ENCODE results near the gene CDC5L.

The CDC5L gene

GRCh38 chr6:44409207-44409794 is 21.8 kb downstream of the CDC5L start:
- peaks cover 35% of the 10 kb centered on the region for H3K36me3 ChIP-seq (ENCODE audit: control insufficient read depth, insufficient read depth, low read length)
- H3K27me3 ChIP-seq (ENCODE audit: control insufficient read depth, insufficient read depth, low read length, poor library complexity, severe bottlenecking) = no peaks in the 10 kb centered on the region
- no peak overlapping the region for H3K27ac ChIP-seq (ENCODE audit: insufficient read depth, low read depth, low read length, poor library complexity, severe bottlenecking)
- WGBS, 2 experiments = 77 to 80% methylated on average over 5 to 6 of the region's 7 CpGs
- H3K9me3 ChIP-seq (ENCODE audit: control insufficient read depth, low read length) = no peaks in the 10 kb centered on the region
- no peaks in the 10 kb centered on the region for H3K4me1 ChIP-seq (ENCODE audit: control insufficient read depth, insufficient read depth, low read length)
- no peak overlapping the region for H3K4me3 ChIP-seq (ENCODE audit: insufficient read depth, low read depth, low read length)

GRCh38 chr6:44410363-44410762 is 22.9 kb downstream of the CDC5L start:
- Histone ChIP-seq H3K9me3 (ENCODE audit: control insufficient read depth, low read length) (no peaks in the 10 kb centered on the region), H3K4me3 (ENCODE audit: insufficient read depth, low read depth, low read length) (no peak overlapping the region), H3K27ac (ENCODE audit: insufficient read depth, low read depth, low read length, poor library complexity, severe bottlenecking) (no peak overlapping the region), H3K4me1 (ENCODE audit: control insufficient read depth, insufficient read depth, low read length) (no peaks in the 10 kb centered on the region), H3K36me3 (ENCODE audit: control insufficient read depth, insufficient read depth, low read length) (peaks cover 28% of the 10 kb centered on the region), H3K27me3 (ENCODE audit: control insufficient read depth, insufficient read depth, low read length, poor library complexity, severe bottlenecking) (no peaks in the 10 kb centered on the region)
- WGBS, 2 experiments = 100% methylated on average over 1 of the region's 1 CpG; no CpG with 5 or more reads in 1 of the 2 experiments

GRCh38 chr6:44411141-44411540 is 23.6 kb downstream of the CDC5L start:
- Histone ChIP-seq H3K27me3 (ENCODE audit: control insufficient read depth, insufficient read depth, low read length, poor library complexity, severe bottlenecking) (no peaks in the 10 kb centered on the region), H3K27ac (ENCODE audit: insufficient read depth, low read depth, low read length, poor library complexity, severe bottlenecking) (no peak overlapping the region), H3K36me3 (ENCODE audit: control insufficient read depth, insufficient read depth, low read length) (peaks cover 29% of the 10 kb centered on the region), H3K4me3 (ENCODE audit: insufficient read depth, low read depth, low read length) (no peak overlapping the region), H3K9me3 (ENCODE audit: control insufficient read depth, low read length) (no peaks in the 10 kb centered on the region), H3K4me1 (ENCODE audit: control insufficient read depth, insufficient read depth, low read length) (no peaks in the 10 kb centered on the region)
- 97 to 100% methylated on average over 1 of the region's 1 CpG for WGBS, 2 experiments

GRCh38 chr6:44415449-44415848 is 27.9 kb downstream of the CDC5L start:
- Histone ChIP-seq H3K4me3 (ENCODE audit: insufficient read depth, low read depth, low read length) (no peak overlapping the region), H3K27me3 (ENCODE audit: control insufficient read depth, insufficient read depth, low read length, poor library complexity, severe bottlenecking) (no peaks in the 10 kb centered on the region), H3K9me3 (ENCODE audit: control insufficient read depth, low read length) (no peaks in the 10 kb centered on the region), H3K27ac (ENCODE audit: insufficient read depth, low read depth, low read length, poor library complexity, severe bottlenecking) (no peak overlapping the region), H3K4me1 (ENCODE audit: control insufficient read depth, insufficient read depth, low read length) (no peaks in the 10 kb centered on the region), H3K36me3 (ENCODE audit: control insufficient read depth, insufficient read depth, low read length) (peaks cover 29% of the 10 kb centered on the region)
- WGBS, 2 experiments = 90 to 93% methylated on average over 2 of the region's 2 CpGs

GRCh38 chr6:44415873-44416502 is 28.5 kb downstream of the CDC5L start:
- H3K4me3 ChIP-seq (ENCODE audit: insufficient read depth, low read depth, low read length) = no peak overlapping the region
- WGBS, 2 experiments = 91 to 100% methylated on average over 1 of the region's 1 CpG
- no peaks in the 10 kb centered on the region for H3K4me1 ChIP-seq (ENCODE audit: control insufficient read depth, insufficient read depth, low read length)
- H3K36me3 ChIP-seq (ENCODE audit: control insufficient read depth, insufficient read depth, low read length) = peaks cover 30% of the 10 kb centered on the region
- no peaks in the 10 kb centered on the region for H3K27me3 ChIP-seq (ENCODE audit: control insufficient read depth, insufficient read depth, low read length, poor library complexity, severe bottlenecking)
- H3K27ac ChIP-seq (ENCODE audit: insufficient read depth, low read depth, low read length, poor library complexity, severe bottlenecking) = no peak overlapping the region
- no peaks in the 10 kb centered on the region for H3K9me3 ChIP-seq (ENCODE audit: control insufficient read depth, low read length)

- Histone ChIP-seq H3K27me3 (ENCODE audit: control insufficient read depth, insufficient read depth, low read length, poor library complexity, severe bottlenecking) (no peaks in the 10 kb centered on the region), H3K36me3 (ENCODE audit: control insufficient read depth, insufficient read depth, low read length) (peaks cover 32% of the 10 kb centered on the region), H3K27ac (ENCODE audit: insufficient read depth, low read depth, low read length, poor library complexity, severe bottlenecking) (no peak overlapping the region), H3K9me3 (ENCODE audit: control insufficient read depth, low read length) (no peaks in the 10 kb centered on the region), H3K4me3 (ENCODE audit: insufficient read depth, low read depth, low read length) (no peak overlapping the region), H3K4me1 (ENCODE audit: control insufficient read depth, insufficient read depth, low read length) (no peaks in the 10 kb centered on the region)
- 94 to 97% methylated on average over 5 of the region's 5 CpGs for WGBS, 2 experiments
These were observed 35.0 kb downstream of the CDC5L start for GRCh38 chr6:44422531-44422930.

GRCh38 chr6:44423306-44423705 is 35.8 kb downstream of the CDC5L start:
- H3K9me3 ChIP-seq (ENCODE audit: control insufficient read depth, low read length) = no peaks in the 10 kb centered on the region
- no peak overlapping the region for H3K27ac ChIP-seq (ENCODE audit: insufficient read depth, low read depth, low read length, poor library complexity, severe bottlenecking)
- H3K4me1 ChIP-seq (ENCODE audit: control insufficient read depth, insufficient read depth, low read length) = no peaks in the 10 kb centered on the region
- H3K27me3 ChIP-seq (ENCODE audit: control insufficient read depth, insufficient read depth, low read length, poor library complexity, severe bottlenecking) = no peaks in the 10 kb centered on the region
- H3K4me3 ChIP-seq (ENCODE audit: insufficient read depth, low read depth, low read length) = no peak overlapping the region
- peaks cover 29% of the 10 kb centered on the region for H3K36me3 ChIP-seq (ENCODE audit: control insufficient read depth, insufficient read depth, low read length)

GRCh38 chr6:44425951-44426350 is 38.4 kb downstream of the CDC5L start:
- 90 to 98% methylated on average over 5 of the region's 6 CpGs for WGBS, 2 experiments
- Histone ChIP-seq H3K9me3 (ENCODE audit: control insufficient read depth, low read length) (no peaks in the 10 kb centered on the region), H3K4me3 (ENCODE audit: insufficient read depth, low read depth, low read length) (no peak overlapping the region), H3K4me1 (ENCODE audit: control insufficient read depth, insufficient read depth, low read length) (no peaks in the 10 kb centered on the region), H3K27ac (ENCODE audit: insufficient read depth, low read depth, low read length, poor library complexity, severe bottlenecking) (no peak overlapping the region), H3K36me3 (ENCODE audit: control insufficient read depth, insufficient read depth, low read length) (peaks cover 25% of the 10 kb centered on the region), H3K27me3 (ENCODE audit: control insufficient read depth, insufficient read depth, low read length, poor library complexity, severe bottlenecking) (no peaks in the 10 kb centered on the region)

- H3K27ac ChIP-seq (ENCODE audit: insufficient read depth, low read depth, low read length, poor library complexity, severe bottlenecking) = no peak overlapping the region
- WGBS, 2 experiments = 93 to 97% methylated on average over 3 of the region's 3 CpGs
- H3K4me3 ChIP-seq (ENCODE audit: insufficient read depth, low read depth, low read length) = no peak overlapping the region
- peaks cover 22% of the 10 kb centered on the region for H3K36me3 ChIP-seq (ENCODE audit: control insufficient read depth, insufficient read depth, low read length)
- H3K27me3 ChIP-seq (ENCODE audit: control insufficient read depth, insufficient read depth, low read length, poor library complexity, severe bottlenecking) = no peaks in the 10 kb centered on the region
- H3K4me1 ChIP-seq (ENCODE audit: control insufficient read depth, insufficient read depth, low read length) = no peaks in the 10 kb centered on the region
- H3K9me3 ChIP-seq (ENCODE audit: control insufficient read depth, low read length) = no peaks in the 10 kb centered on the region
These were observed 41.2 kb downstream of the CDC5L start for GRCh38 chr6:44428682-44429081.

- H3K4me3 ChIP-seq (ENCODE audit: insufficient read depth, low read depth, low read length) = no peak overlapping the region
- peaks cover 19% of the 10 kb centered on the region for H3K36me3 ChIP-seq (ENCODE audit: control insufficient read depth, insufficient read depth, low read length)
- no peaks in the 10 kb centered on the region for H3K27me3 ChIP-seq (ENCODE audit: control insufficient read depth, insufficient read depth, low read length, poor library complexity, severe bottlenecking)
- H3K4me1 ChIP-seq (ENCODE audit: control insufficient read depth, insufficient read depth, low read length) = no peaks in the 10 kb centered on the region
- H3K9me3 ChIP-seq (ENCODE audit: control insufficient read depth, low read length) = no peaks in the 10 kb centered on the region
- 87 to 95% methylated on average over 2 of the region's 2 CpGs for WGBS, 2 experiments
- H3K27ac ChIP-seq (ENCODE audit: insufficient read depth, low read depth, low read length, poor library complexity, severe bottlenecking) = no peak overlapping the region
These were observed 42.8 kb downstream of the CDC5L start for GRCh38 chr6:44430326-44430725.
